Trophoblast cell (in vitro differentiated cells and primary cell): ENCODE data around the gene SKP2.

Source experiments
- DNase-seq, 2 donors: peaks; one replicate each; pipeline ENCODE4 v3.0.0-alpha.2; 2016
- H2AFZ ChIP-seq: 2 replicates; pipeline ENCODE4 v1.6.1; 2013; ENCODE audit warnings: low read length, moderate library complexity, mild to moderate bottlenecking; ENCODE audit not compliant: insufficient read depth, poor library complexity
- H2AK5ac ChIP-seq: 2 replicates; pipeline ENCODE4 v1.6.1; 2013; ENCODE audit warnings: mild to moderate bottlenecking, low read length
- H2BK120ac ChIP-seq: 2 replicates; pipeline ENCODE4 v1.6.1; 2013; ENCODE audit warnings: low read length, mild to moderate bottlenecking, moderate library complexity; ENCODE audit not compliant: insufficient read depth, poor library complexity
- H2BK12ac ChIP-seq: 2 replicates; pipeline ENCODE4 v1.6.1; 2013; ENCODE audit warnings: mild to moderate bottlenecking, low read length, moderate library complexity
- H2BK5ac ChIP-seq: 2 replicates; pipeline ENCODE4 v1.6.1; 2013; ENCODE audit warnings: low read length, low read depth, moderate library complexity, mild to moderate bottlenecking; ENCODE audit not compliant: poor library complexity
- H3K14ac ChIP-seq: 2 replicates; pipeline ENCODE4 v1.6.1; 2013; ENCODE audit warnings: mild to moderate bottlenecking, low read length
- H3K18ac ChIP-seq: 2 replicates; pipeline ENCODE4 v1.6.1; 2013; ENCODE audit warnings: mild to moderate bottlenecking, low read length
- H3K23ac ChIP-seq: 2 replicates; pipeline ENCODE4 v1.6.1; 2013; ENCODE audit warnings: low read length
- H3K27ac ChIP-seq: 2 replicates; pipeline ENCODE4 v1.5.1; 2013; ENCODE audit warnings: low read depth, mild to moderate bottlenecking, inconsistent platforms, low read length, moderate library complexity
- H3K27me3 ChIP-seq: 2 replicates; pipeline ENCODE4 v1.6.1; 2013; ENCODE audit warnings: inconsistent platforms, mild to moderate bottlenecking, low read length, moderate library complexity; ENCODE audit not compliant: insufficient read depth
- H3K36me3 ChIP-seq, 2 experiments: 1 replicate in 1 of 2; 2 replicates in 1 of 2; pipeline ENCODE4 v1.6.1; 2013; ENCODE audit warnings: low read length in 2 of 2, mild to moderate bottlenecking in 2 of 2, moderate library complexity in 1 of 2; ENCODE audit not compliant: insufficient read depth in 2 of 2, control insufficient read depth in 1 of 2
- H3K4ac ChIP-seq: 2 replicates; pipeline ENCODE4 v1.6.1; 2013; ENCODE audit warnings: low read depth, mild to moderate bottlenecking, low read length, moderate library complexity
- H3K4me1 ChIP-seq, 2 experiments: 1 replicate in 1 of 2; 2 replicates in 1 of 2; pipeline ENCODE4 v1.6.1; 2013; ENCODE audit warnings: low read length in 2 of 2, mild to moderate bottlenecking in 2 of 2, moderate library complexity in 1 of 2; ENCODE audit not compliant: insufficient read depth in 2 of 2, control insufficient read depth in 1 of 2
- H3K4me2 ChIP-seq: 2 replicates; pipeline ENCODE4 v1.6.1; 2013; ENCODE audit warnings: inconsistent platforms, mild to moderate bottlenecking, low read length, moderate library complexity
- H3K4me3 ChIP-seq: 2 replicates; pipeline ENCODE4 v1.5.1; 2013; ENCODE audit warnings: mild to moderate bottlenecking, low read depth, low read length, inconsistent platforms
- H3K79me1 ChIP-seq: one replicate; pipeline ENCODE4 v1.6.1; 2013; ENCODE audit warnings: low read length
- H3K79me2 ChIP-seq: 2 replicates; pipeline ENCODE4 v1.6.1; 2013; ENCODE audit warnings: low read length, mild to moderate bottlenecking; ENCODE audit not compliant: control insufficient read depth, insufficient read depth, poor library complexity
- H3K9ac ChIP-seq: 2 replicates; pipeline ENCODE4 v1.6.1; 2013; ENCODE audit warnings: mild to moderate bottlenecking, low read length
- H3K9me3 ChIP-seq: 2 replicates; pipeline ENCODE4 v1.6.1; 2013; ENCODE audit warnings: low read depth, mild to moderate bottlenecking, control low read depth, inconsistent platforms, low read length; ENCODE audit not compliant: insufficient read depth
- H4K12ac ChIP-seq: 2 replicates; pipeline ENCODE4 v1.6.1; 2013; ENCODE audit warnings: low read depth, mild to moderate bottlenecking, low read length, moderate library complexity
- H4K8ac ChIP-seq: 2 replicates; pipeline ENCODE4 v1.6.1; 2013; ENCODE audit warnings: low read depth, mild to moderate bottlenecking, low read length, moderate library complexity
- H4K91ac ChIP-seq: one replicate; pipeline ENCODE4 v1.6.1; 2013; ENCODE audit warnings: low read depth, mild to moderate bottlenecking, low read length, moderate library complexity
- WGBS: extraction: QIAGEN DNeasy Blood & Tissue Kit; methylation state at CpG from one replicate; pipeline ENCODE4 v1.1.7; 2013; ENCODE audit warnings: missing lambda C conversion rate; ENCODE audit not compliant: insufficient read length, insufficient coverage; ENCODE audit errors: extremely low coverage; 5-methylcytosine and 5-hydroxymethylcytosine counted together

The SKP2 gene

GRCh38 chr5:36172599-36172998 lies 20.7 kb downstream of the SKP2 start:
- H3K36me3 ChIP-seq = peaks cover 8 to 34% of the 10 kb centered on the region in 2 experiments
- H3K79me1 ChIP-seq = no peaks in the 10 kb centered on the region
- no peak overlapping the region for H3K4me2 ChIP-seq
- no peak overlapping the region for H4K8ac ChIP-seq
- H3K23ac ChIP-seq = no peak overlapping the region
- H2BK120ac ChIP-seq = no peak overlapping the region
- no peak overlapping the region for H3K18ac ChIP-seq
- no peak overlapping the region for H3K27ac ChIP-seq
- H3K9me3 ChIP-seq = no peaks in the 10 kb centered on the region
- H3K14ac ChIP-seq = no peak overlapping the region
- H3K4me3 ChIP-seq = no peak overlapping the region
- no peak overlapping the region for H2BK12ac ChIP-seq
- H2AK5ac ChIP-seq = no peak overlapping the region
- H4K12ac ChIP-seq = no peak overlapping the region
- H3K4ac ChIP-seq = no peak overlapping the region
- no peaks in the 10 kb centered on the region for H3K79me2 ChIP-seq
- H3K27me3 ChIP-seq = no peaks in the 10 kb centered on the region
- H3K4me1 ChIP-seq = no peaks in the 10 kb centered on the region
- no peak for DNase-seq
- H2AFZ ChIP-seq = no peak overlapping the region
- no CpG with 5 or more reads among the region's 1 CpG for WGBS
- no peak overlapping the region for H3K9ac ChIP-seq
- no peak overlapping the region for H2BK5ac ChIP-seq
- no peak overlapping the region for H4K91ac ChIP-seq

- no peak overlapping the region for H4K8ac ChIP-seq
- H3K4me2 ChIP-seq = no peak overlapping the region
- peaks cover 2 to 30% of the 10 kb centered on the region in 2 experiments for H3K36me3 ChIP-seq
- H3K4ac ChIP-seq = no peak overlapping the region
- no peak overlapping the region for H3K23ac ChIP-seq
- H3K27ac ChIP-seq = no peak overlapping the region
- WGBS = no CpG with 5 or more reads among the region's 2 CpGs
- H3K4me3 ChIP-seq = no peak overlapping the region
- no peak overlapping the region for H2BK5ac ChIP-seq
- no peaks in the 10 kb centered on the region for H3K4me1 ChIP-seq
- H2AFZ ChIP-seq = no peak overlapping the region
- DNase-seq = no peak
- no peak overlapping the region for H3K18ac ChIP-seq
- H3K79me2 ChIP-seq = no peaks in the 10 kb centered on the region
- H4K91ac ChIP-seq = no peak overlapping the region
- H3K79me1 ChIP-seq = no peaks in the 10 kb centered on the region
- H2BK120ac ChIP-seq = no peak overlapping the region
- H3K9me3 ChIP-seq = no peaks in the 10 kb centered on the region
- no peak overlapping the region for H3K9ac ChIP-seq
- H2BK12ac ChIP-seq = no peak overlapping the region
- H3K14ac ChIP-seq = no peak overlapping the region
- no peak overlapping the region for H2AK5ac ChIP-seq
- no peak overlapping the region for H4K12ac ChIP-seq
- no peaks in the 10 kb centered on the region for H3K27me3 ChIP-seq
These were observed 21.5 kb downstream of the SKP2 start for GRCh38 chr5:36173426-36173825.

DNA sequence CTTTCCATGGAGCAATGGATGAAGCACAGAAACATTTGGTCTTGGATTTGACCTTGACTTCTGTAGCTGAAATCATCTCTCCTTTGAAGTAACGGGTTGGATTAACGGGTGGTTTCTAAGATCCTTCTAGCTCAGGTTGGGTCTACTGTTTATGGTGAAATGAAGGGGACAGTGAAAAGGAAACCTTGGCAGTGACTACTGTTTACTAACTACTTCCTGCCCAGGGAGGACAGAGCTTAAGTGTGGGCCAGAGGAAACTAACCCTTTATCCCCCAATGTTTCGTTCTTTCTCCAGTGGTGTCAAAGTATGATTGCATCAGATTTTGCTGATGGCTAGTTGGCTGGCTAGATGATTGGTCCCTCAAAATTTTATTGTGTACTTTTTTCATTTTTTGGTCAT lies 22.2 kb downstream of the SKP2 start:
- H3K27me3 ChIP-seq = no peaks in the 10 kb centered on the region
- no peak overlapping the region for H3K14ac ChIP-seq
- no peaks in the 10 kb centered on the region for H3K9me3 ChIP-seq
- no peak overlapping the region for H3K27ac ChIP-seq
- H3K4me3 ChIP-seq = no peak overlapping the region
- H3K36me3 ChIP-seq = peaks cover 2 to 31% of the 10 kb centered on the region in 2 experiments
- no peak overlapping the region for H3K4me2 ChIP-seq
- no peaks in the 10 kb centered on the region for H3K4me1 ChIP-seq
- no peak overlapping the region for H2BK12ac ChIP-seq
- H3K9ac ChIP-seq = no peak overlapping the region
- no peak overlapping the region for H2AK5ac ChIP-seq
- WGBS = no CpG with 5 or more reads among the region's 3 CpGs
- H2BK120ac ChIP-seq = no peak overlapping the region
- no peak overlapping the region for H4K91ac ChIP-seq
- no peak overlapping the region for H3K23ac ChIP-seq
- no peak overlapping the region for H3K18ac ChIP-seq
- no peak overlapping the region for H3K4ac ChIP-seq
- no peak overlapping the region for H4K12ac ChIP-seq
- H3K79me1 ChIP-seq = no peaks in the 10 kb centered on the region
- H4K8ac ChIP-seq = no peak overlapping the region
- no peak overlapping the region for H2AFZ ChIP-seq
- no peaks in the 10 kb centered on the region for H3K79me2 ChIP-seq
- no peak for DNase-seq
- no peak overlapping the region for H2BK5ac ChIP-seq

GRCh38 chr5:36175043-36175442 lies 23.1 kb downstream of the SKP2 start:
- no CpG with 5 or more reads among the region's 5 CpGs for WGBS
- Histone ChIP-seq H2BK120ac (no peak overlapping the region), H3K14ac (no peak overlapping the region), H3K79me1 (no peaks in the 10 kb centered on the region), H2BK5ac (no peak overlapping the region), H3K27me3 (no peaks in the 10 kb centered on the region), H3K9me3 (no peaks in the 10 kb centered on the region), H3K4ac (no peak overlapping the region), H3K23ac (no peak overlapping the region), H3K18ac (no peak overlapping the region), H3K4me2 (no peak overlapping the region), H3K79me2 (no peaks in the 10 kb centered on the region), H3K9ac (no peak overlapping the region), H2BK12ac (no peak overlapping the region), H4K8ac (no peak overlapping the region), H3K36me3 (peaks cover 2 to 32% of the 10 kb centered on the region in 2 experiments), H3K27ac (no peak overlapping the region), H4K91ac (no peak overlapping the region), H3K4me1 (no peaks in the 10 kb centered on the region), H4K12ac (no peak overlapping the region), H2AFZ (no peak overlapping the region), H2AK5ac (no peak overlapping the region), H3K4me3 (no peak overlapping the region)
- no peak for DNase-seq
